Endothelial cell of hepatic sinusoid (primary cell): ENCODE results near the gene MEGF10.

Experiments used
- in situ Hi-C: cut with HindIII; loops from 2 replicates; pipeline ENCODE4 v1.10.0; 2017; ENCODE audit warnings: low sequenced_read_pairs

MEGF10 gene

GRCh38 chr5:127324756-127325155, 34.2 kb downstream of the MEGF10 start:
- in situ Hi-C loops = no loop called here

GRCh38 chr5:127326431-127326830, 35.8 kb downstream of the MEGF10 start:
- in situ Hi-C loops = no loop called here

GRCh38 chr5:127326976-127327755, 36.6 kb downstream of the MEGF10 start:
- in situ Hi-C loops = no loop called here

- in situ Hi-C loops = no loop called here
Observed at GRCh38 chr5:127330116-127330515, 39.5 kb downstream of the MEGF10 start.

- in situ Hi-C loops = no loop called here
Observed at GRCh38 chr5:127331890-127332649, 41.5 kb downstream of the MEGF10 start.

- in situ Hi-C loops = no loop called here
Observed at GRCh38 chr5:127333483-127333882, 42.9 kb downstream of the MEGF10 start.

- in situ Hi-C loops = no loop called here
Observed at GRCh38 chr5:127335381-127335780, 44.8 kb downstream of the MEGF10 start.

- in situ Hi-C loops = no loop called here
Observed at GRCh38 chr5:127337876-127338275, 47.3 kb downstream of the MEGF10 start.

GRCh38 chr5:127338501-127338900, 47.9 kb downstream of the MEGF10 start:
- in situ Hi-C loops = no loop called here

- in situ Hi-C loops = no loop called here
Observed at GRCh38 chr5:127340606-127341005, 50.0 kb downstream of the MEGF10 start.

- in situ Hi-C loops = no loop called here
Observed at GRCh38 chr5:127342364-127342763, 51.8 kb downstream of the MEGF10 start.

- in situ Hi-C loops = no loop called here
Observed at GRCh38 chr5:127343313-127343712, 52.7 kb downstream of the MEGF10 start.

GRCh38 chr5:127343866-127344265, 53.3 kb downstream of the MEGF10 start:
- in situ Hi-C loops = no loop called here

- in situ Hi-C loops = no loop called here
Observed at GRCh38 chr5:127344931-127345330, 54.3 kb downstream of the MEGF10 start.

- in situ Hi-C loops = no loop called here
Observed at GRCh38 chr5:127351418-127351817, 60.8 kb downstream of the MEGF10 start.

GRCh38 chr5:127352068-127352467, 61.5 kb downstream of the MEGF10 start:
- in situ Hi-C loops = no loop called here

- in situ Hi-C loops = no loop called here
Observed at GRCh38 chr5:127353327-127353726, 62.7 kb downstream of the MEGF10 start.

- in situ Hi-C loops = no loop called here
Observed at GRCh38 chr5:127353796-127354195, 63.2 kb downstream of the MEGF10 start.

- in situ Hi-C loops = no loop called here
Observed at GRCh38 chr5:127355337-127355736, 64.7 kb downstream of the MEGF10 start.

- in situ Hi-C loops = no loop called here
Observed at GRCh38 chr5:127358284-127358683, 67.7 kb downstream of the MEGF10 start.

- in situ Hi-C loops = no loop called here
Observed at GRCh38 chr5:127358740-127359139, 68.1 kb downstream of the MEGF10 start.

- in situ Hi-C loops = no loop called here
Observed at GRCh38 chr5:127359502-127359901, 68.9 kb downstream of the MEGF10 start.
